NCI-H2081 (cell line): Measurements from ENCODE around the gene SCG5.
A peak's percentile ranks its signal among the peaks of the same experiment; 100 is the strongest.

Experiments used
- DNase-seq, 2 experiments: peaks; one replicate each; lab custom pipeline; 2025; lab: John Stamatoyannopoulos, UW

SCG5 gene

GRCh38 chr15:32723171-32723948 is 81.8 kb downstream of the SCG5 start:
- DNase-seq = no peak

GRCh38 chr15:32729700-32730395 is 88.3 kb downstream of the SCG5 start:
- no peak for DNase-seq

GRCh38 chr15:32730677-32731654 is 89.5 kb downstream of the SCG5 start:
- no peak for DNase-seq

GRCh38 chr15:32732574-32733157 is 91.2 kb downstream of the SCG5 start:
- no peak for DNase-seq

GRCh38 chr15:32733281-32733680 is 91.8 kb downstream of the SCG5 start:
- no peak for DNase-seq

GRCh38 chr15:32735989-32736700 is 94.6 kb downstream of the SCG5 start:
- DNase-seq = no peak

- no peak for DNase-seq
These were observed 95.2 kb downstream of the SCG5 start for GRCh38 chr15:32736701-32737061.

GRCh38 chr15:32737304-32737703 is 95.8 kb downstream of the SCG5 start:
- DNase-seq = no peak

- DNase-seq = no peak
These were observed 97.2 kb downstream of the SCG5 start for GRCh38 chr15:32738666-32739065.

- no peak for DNase-seq
These were observed 98.1 kb downstream of the SCG5 start for GRCh38 chr15:32739522-32740063.

GRCh38 chr15:32743411-32744140 is 102.1 kb downstream of the SCG5 start:
- peak; percentile 29 to 69 for DNase-seq

- no peak for DNase-seq
These were observed 104.8 kb downstream of the SCG5 start for GRCh38 chr15:32746116-32746857.
